AG04450 (cell line): Measurements from ENCODE around the gene SARM1. TPM values are rescaled to one million over a fixed set of nuclear protein-coding genes. Genes with fewer than 3 reads are reported as not detected.

Source experiments
- CTCF ChIA-PET: fragments of 300-600, 350-600 bp; formaldehyde crosslinking; extraction: SDS; loops from one replicate; lab custom pipeline; 2022; ENCODE audit warnings: antibody characterized with exemption, inconsistent platforms; lab: Charles Lee
- POLR2A ChIA-PET: fragments of 350-600 bp; formaldehyde crosslinking; extraction: SDS; loops from one replicate; lab custom pipeline; 2021; ENCODE audit warnings: antibody characterized with exemption, inconsistent platforms; lab: Yijun Ruan, JAX
- DNase-seq: peaks from one replicate; pipeline ENCODE4 v3.0.0-alpha.2; 2011; ENCODE audit warnings: low read depth, low spot score
- H3K27ac ChIP-seq: one replicate; pipeline ENCODE4 v1.5.1; 2012; ENCODE audit warnings: low read depth, low read length, control low read depth
- H3K27me3 ChIP-seq: one replicate; pipeline ENCODE4 v1.6.0; 2012; ENCODE audit warnings: low read length; ENCODE audit not compliant: control insufficient read depth, insufficient read depth
- H3K4me3 ChIP-seq: 2 replicates; pipeline ENCODE4 v1.5.1; 2011; ENCODE audit warnings: mild to moderate bottlenecking, low read depth, low read length, control low read depth
- H3K9me3 ChIP-seq: 2 replicates; pipeline ENCODE4 v1.5.1; 2012; ENCODE audit warnings: low read length; ENCODE audit not compliant: control insufficient read depth, insufficient read depth
- polyA plus RNA-seq: library from polyadenylated mRNA; depleted of rRNA; stranded (reverse); fragments of >200 nt; gene quantifications from 2 replicates; pipeline ENCODE4 v1.2.3, GENCODE V29; 2011
- TF ChIP-seq, protein P1 (sequence below): IDR thresholded peaks from 2 replicates; pipeline ENCODE4 v1.5.1; 2011; ENCODE audit warnings: low read depth, low read length, control low read depth, inconsistent platforms

SARM1 gene
- polyA plus RNA-seq, 1 experiment = 6.2 TPM

GRCh38 chr17:28404461-28404811, 32.9 kb downstream of the SARM1 start:
- CTCF ChIA-PET = interaction anchor here (6.2 kb wide), 1 partner anchor 13 kb away, joined by 39 read pairs; no protein-coding TSS in a partner anchor
- H3K4me3 ChIP-seq = no peak overlapping the region
- POLR2A ChIA-PET = interaction anchor here (1.1 to 1.8 kb wide), 2 partner anchors 33 to 47 kb away, joined by 3 to 6 read pairs; partner anchors contain the start of genes POLDIP2 and SARM1

DNA sequence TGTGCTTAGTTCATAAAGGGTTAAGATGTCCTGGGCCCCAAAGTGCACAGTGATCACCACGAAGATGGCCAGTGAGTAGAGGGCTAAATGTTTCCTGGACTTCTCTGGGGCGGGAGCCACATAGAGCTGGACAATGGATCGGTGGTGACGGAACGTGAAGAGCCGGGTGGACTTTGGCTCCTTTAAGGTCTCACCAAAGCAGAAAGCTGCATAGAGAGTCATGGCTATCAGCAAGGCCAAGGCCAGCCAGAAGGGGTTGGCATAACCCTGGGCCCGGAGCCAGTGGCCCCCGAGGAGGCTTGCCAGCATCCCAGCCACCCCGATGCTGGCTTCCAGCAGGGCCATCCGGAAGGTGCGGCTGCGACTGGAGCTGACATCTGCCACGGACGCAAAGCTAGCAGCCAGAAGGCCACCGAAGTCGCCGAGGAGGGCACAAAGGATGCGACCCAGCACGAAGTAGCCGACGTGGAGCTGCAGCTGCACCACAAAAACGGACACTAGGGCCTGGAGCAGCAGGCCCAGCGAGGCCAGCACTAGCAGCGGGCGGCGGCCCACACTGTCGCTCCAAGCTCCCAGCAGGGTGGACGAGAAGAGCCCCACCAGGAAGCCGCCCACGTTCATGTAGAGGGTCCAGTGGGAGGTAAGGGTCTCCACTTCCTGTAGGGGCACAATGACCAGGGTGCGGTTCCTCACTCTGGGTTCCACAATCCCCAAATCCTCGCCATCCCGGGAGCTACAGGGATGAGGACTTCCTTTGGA, 33.5 kb downstream of the SARM1 start:
- Histone ChIP-seq H3K4me3 (peak overlapping the region; percentile 72), H3K27me3 (peaks cover 3% of the 10 kb centered on the region), H3K9me3 (no peaks in the 10 kb centered on the region), H3K27ac (no peak overlapping the region)
- TF ChIP-seq, protein P1, sequence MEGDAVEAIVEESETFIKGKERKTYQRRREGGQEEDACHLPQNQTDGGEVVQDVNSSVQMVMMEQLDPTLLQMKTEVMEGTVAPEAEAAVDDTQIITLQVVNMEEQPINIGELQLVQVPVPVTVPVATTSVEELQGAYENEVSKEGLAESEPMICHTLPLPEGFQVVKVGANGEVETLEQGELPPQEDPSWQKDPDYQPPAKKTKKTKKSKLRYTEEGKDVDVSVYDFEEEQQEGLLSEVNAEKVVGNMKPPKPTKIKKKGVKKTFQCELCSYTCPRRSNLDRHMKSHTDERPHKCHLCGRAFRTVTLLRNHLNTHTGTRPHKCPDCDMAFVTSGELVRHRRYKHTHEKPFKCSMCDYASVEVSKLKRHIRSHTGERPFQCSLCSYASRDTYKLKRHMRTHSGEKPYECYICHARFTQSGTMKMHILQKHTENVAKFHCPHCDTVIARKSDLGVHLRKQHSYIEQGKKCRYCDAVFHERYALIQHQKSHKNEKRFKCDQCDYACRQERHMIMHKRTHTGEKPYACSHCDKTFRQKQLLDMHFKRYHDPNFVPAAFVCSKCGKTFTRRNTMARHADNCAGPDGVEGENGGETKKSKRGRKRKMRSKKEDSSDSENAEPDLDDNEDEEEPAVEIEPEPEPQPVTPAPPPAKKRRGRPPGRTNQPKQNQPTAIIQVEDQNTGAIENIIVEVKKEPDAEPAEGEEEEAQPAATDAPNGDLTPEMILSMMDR = no peak
- ChIA-PET POLR2A (interaction anchor here (0.5 to 1.8 kb wide), 2 partner anchors 31 to 48 kb away, joined by 3 to 6 read pairs; partner anchors contain the start of gene POLDIP2), CTCF (interaction anchor here (0.9 to 6.2 kb wide), 2 partner anchors 12 to 511 kb away, joined by 3 to 39 read pairs; partner anchors contain the start of gene LYRM9)
- no peak for DNase-seq

More at GRCh38 chr17:28404461-28404811, 32.9 kb downstream of the SARM1 start:
- no peak for DNase-seq
- H3K27ac ChIP-seq = no peak overlapping the region
- H3K27me3 ChIP-seq = peaks cover 2% of the 10 kb centered on the region
- H3K9me3 ChIP-seq = no peaks in the 10 kb centered on the region
- TF ChIP-seq, protein P1 = no peak

DNA sequence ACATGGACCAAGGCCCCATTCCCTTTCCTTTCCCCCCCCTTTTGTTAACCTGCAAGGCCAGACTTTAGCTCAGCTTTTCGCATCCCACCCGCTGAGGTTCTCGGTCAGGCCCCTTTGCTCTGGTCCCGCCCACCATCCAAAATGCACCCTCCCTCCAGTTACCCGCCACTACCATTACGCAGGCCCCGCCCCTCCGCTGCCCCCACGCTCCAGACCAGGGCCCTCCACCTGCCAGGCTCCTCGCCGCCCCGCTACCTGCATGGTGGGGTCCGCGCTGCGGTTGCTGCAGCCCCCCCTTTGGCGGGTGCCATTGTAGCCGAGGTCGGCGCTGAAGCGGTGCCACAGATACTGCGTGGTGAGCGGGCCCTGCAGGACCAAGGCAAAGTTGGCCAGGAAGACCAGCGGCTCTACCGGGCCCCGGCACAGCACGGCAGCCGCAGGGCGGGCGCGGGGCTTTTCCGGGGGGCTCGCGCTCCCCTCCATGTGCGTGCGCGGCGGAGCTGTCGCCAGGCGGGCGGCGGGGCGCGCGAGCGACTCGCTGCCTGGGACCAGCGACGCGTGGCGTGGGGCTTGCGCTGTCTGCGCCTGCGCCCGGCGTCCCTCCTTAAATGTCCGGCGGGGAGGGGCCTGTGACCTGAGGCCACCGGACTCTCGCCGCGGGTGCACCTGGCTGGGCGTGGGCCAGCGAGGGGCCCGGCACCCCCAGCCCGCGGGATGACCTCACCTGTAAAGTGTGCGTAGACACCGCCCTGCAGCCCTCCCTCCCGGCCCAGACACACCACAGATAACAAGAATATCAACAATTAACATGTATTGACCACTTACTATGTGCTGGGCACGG, 34.4 kb downstream of the SARM1 start, which contains the start of gene SLC46A1:
Gene SLC46A1, minus strand, starts transcription at position 581 of the 841 bp plus-strand sequence. Its CDS starts 98 bp downstream, at position 483.
- CTCF ChIA-PET = interaction anchor here (0.9 to 6.2 kb wide), 2 partner anchors 12 to 512 kb away, joined by 3 to 39 read pairs; partner anchors contain the start of gene LYRM9
- H3K4me3 ChIP-seq = peak within 1 kb of the TSS; percentile 72
- H3K27me3 ChIP-seq = peaks cover 3% of the 10 kb centered on the region
- TF ChIP-seq, protein P1 = no peak
- DNase-seq = no peak
- no peaks in the 10 kb centered on the region for H3K9me3 ChIP-seq
- H3K27ac ChIP-seq = no peak within 1 kb of the TSS
- POLR2A ChIA-PET = interaction anchor here (0.5 to 1.8 kb wide), 2 partner anchors 32 to 48 kb away, joined by 3 to 6 read pairs; partner anchors contain the start of gene POLDIP2

GRCh38 chr17:28406473-28406814, 35.0 kb downstream of the SARM1 start:
- Histone ChIP-seq H3K27ac (no peak overlapping the region), H3K27me3 (peaks cover 3% of the 10 kb centered on the region), H3K9me3 (no peaks in the 10 kb centered on the region), H3K4me3 (peak overlapping the region; percentile 72)
- TF ChIP-seq, protein P1 = no peak
- DNase-seq = no peak
- ChIA-PET CTCF (interaction anchor here (6.2 kb wide), 1 partner anchor 11 kb away, joined by 39 read pairs; no protein-coding TSS in a partner anchor), POLR2A (no interaction called here)
